ENCODE measurements around the gene RNF130. TPM values are rescaled to one million over a fixed set of nuclear protein-coding genes. Genes with fewer than 3 reads are reported as not detected.

RNF130 gene
- total RNA-seq, 1 donor from 2014 or later = 7.7 TPM

DNA sequence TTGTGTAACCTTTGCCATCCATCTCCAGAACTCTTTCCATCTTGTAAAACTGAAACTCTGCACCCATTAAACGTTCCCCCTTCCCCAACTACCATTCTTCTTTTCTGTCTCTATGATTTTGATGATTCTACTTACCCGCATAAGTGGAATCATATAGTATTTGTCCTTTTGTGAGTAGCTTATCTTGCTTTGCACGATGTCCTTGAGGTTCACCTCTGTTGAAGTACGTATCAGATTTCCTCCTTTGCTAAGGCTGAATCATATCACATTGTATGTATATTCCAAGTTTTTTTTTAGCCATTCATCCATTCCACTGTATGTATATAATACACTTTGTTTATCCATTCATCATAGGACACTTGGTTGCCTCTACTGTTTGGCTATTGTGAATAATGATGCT is 2.9 kb upstream of the RNF130 start:
- no peak for DNase-seq (ENCODE audit: low spot score)
- H3K27ac Mint-ChIP-seq = no peak overlapping the region
- H3K36me3 Mint-ChIP-seq (ENCODE audit: low read depth) = peaks cover 5% of the 10 kb centered on the region
- peaks cover 37% of the 10 kb centered on the region for H3K27me3 Mint-ChIP-seq (ENCODE audit: insufficient read depth)
- no peak overlapping the region for H3K4me3 Mint-ChIP-seq
- peaks cover 12% of the 10 kb centered on the region for H3K9me3 Mint-ChIP-seq
- H3K4me1 Mint-ChIP-seq (ENCODE audit: low read depth) = peaks cover 5% of the 10 kb centered on the region
- intact Hi-C loops (cut with micrococcal nuclease) = loop anchor here (5.0 kb wide), 7 partner anchors 167 to 1447 kb away; partner anchors contain the start of genes CLK4, MAPK9, RUFY1 and TBC1D9B

DNA sequence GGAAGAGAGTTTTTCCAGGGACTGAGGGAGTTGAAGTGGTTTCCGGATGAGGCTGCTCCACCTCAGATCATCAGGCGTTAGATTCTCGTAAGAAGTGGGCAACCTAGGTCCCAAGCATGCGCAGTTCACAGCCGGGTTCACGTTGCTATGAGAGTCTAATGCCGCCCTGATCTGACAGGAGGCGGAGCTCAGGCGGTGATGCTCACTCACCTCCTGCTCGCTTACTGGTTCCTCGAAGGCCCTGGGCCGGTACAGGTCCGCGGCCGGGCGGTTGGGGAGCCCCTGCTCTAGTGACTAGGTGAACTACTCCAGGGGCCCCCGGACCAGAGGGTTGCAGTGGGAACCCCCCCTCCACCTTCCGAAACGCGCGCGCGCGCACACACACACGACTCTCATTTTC is 997 bp upstream of the RNF130 start:
- Mint-ChIP-seq H3K9me3 (peaks cover 12% of the 10 kb centered on the region), H3K27me3 (ENCODE audit: insufficient read depth) (peaks cover 40% of the 10 kb centered on the region), H3K36me3 (ENCODE audit: low read depth) (peaks cover 5% of the 10 kb centered on the region), H3K4me3 (peak overlapping the region; percentile 68), H3K27ac (no peak overlapping the region), H3K4me1 (ENCODE audit: low read depth) (peaks cover 5% of the 10 kb centered on the region)
- intact Hi-C loops (cut with micrococcal nuclease) = loop anchor here (1.0 to 5.0 kb wide), 8 partner anchors 165 to 1445 kb away; partner anchors contain the start of genes CLK4, MAPK9, MRNIP and RUFY1
- DNase-seq (ENCODE audit: low spot score) = no peak

DNA sequence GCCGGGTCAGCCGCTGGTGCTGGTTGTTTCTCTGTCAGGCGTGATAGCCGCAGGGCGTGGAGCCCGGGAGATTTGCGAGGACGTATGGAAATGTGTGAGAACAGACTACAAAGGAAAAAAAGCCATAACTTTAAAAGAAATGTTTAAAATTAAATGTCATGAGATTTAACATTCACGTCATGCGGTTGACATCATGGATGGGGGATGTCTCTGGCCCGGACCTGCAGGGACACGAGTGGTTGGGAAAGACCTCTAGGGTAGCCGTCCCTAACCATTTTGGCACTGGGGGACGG is 643 bp upstream of the RNF130 start:
- no peak for DNase-seq (ENCODE audit: low spot score)
- H3K36me3 Mint-ChIP-seq (ENCODE audit: low read depth) = peaks cover 5% of the 10 kb centered on the region
- peak overlapping the region; percentile 68 for H3K4me3 Mint-ChIP-seq
- peaks cover 12% of the 10 kb centered on the region for H3K9me3 Mint-ChIP-seq
- H3K4me1 Mint-ChIP-seq (ENCODE audit: low read depth) = peaks cover 5% of the 10 kb centered on the region
- peaks cover 41% of the 10 kb centered on the region for H3K27me3 Mint-ChIP-seq (ENCODE audit: insufficient read depth)
- peak overlapping the region; percentile 50 for H3K27ac Mint-ChIP-seq
- intact Hi-C loops (cut with micrococcal nuclease) = loop anchor here (1.0 to 5.0 kb wide), 8 partner anchors 165 to 1445 kb away; partner anchors contain the start of genes CLK4, MAPK9, MRNIP and RUFY1

DNA sequence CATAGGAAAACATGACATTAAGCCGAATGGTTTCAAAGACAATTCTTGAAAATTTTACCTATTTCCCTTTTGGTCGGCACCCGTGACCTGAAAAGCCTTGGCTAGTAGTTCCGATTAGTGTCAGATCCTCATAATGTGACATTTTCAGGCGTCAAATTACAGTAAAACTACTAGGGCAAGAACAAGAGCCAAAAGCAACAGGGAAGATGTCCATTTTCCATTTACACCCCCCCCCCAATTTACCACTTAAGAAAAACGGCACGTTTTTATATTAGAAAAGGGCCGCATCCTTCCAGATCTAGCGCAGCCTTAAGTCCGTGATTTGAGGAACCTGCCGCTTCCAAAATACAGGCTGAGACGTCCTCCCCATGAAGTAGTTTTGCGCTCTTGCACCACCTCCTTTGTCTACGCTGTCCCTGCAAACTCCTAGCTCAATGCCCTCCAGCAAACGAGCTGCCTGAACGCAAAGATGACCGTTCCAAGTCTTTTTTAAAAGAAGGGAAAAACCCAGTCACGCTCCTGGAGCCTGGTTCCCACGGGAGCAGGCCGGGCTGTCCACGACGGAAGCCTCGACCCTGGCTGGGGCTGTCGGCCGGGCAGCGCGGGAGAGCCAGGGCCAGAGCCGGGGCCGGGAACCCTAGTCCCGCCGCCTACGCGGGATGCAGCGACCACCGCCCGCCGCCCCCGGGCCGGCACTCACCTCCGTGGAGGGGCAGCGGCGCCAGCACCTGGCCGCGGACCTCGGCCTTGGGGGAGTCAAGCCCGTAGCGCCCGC is 616 bp downstream of the RNF130 start:
- H3K4me1 Mint-ChIP-seq (ENCODE audit: low read depth) = peaks cover 5% of the 10 kb centered on the region
- no peak for DNase-seq (ENCODE audit: low spot score)
- intact Hi-C loops (cut with micrococcal nuclease) = loop anchor here (1.0 to 5.0 kb wide), 8 partner anchors 19 to 1444 kb away; partner anchors contain the start of genes CLK4, MAPK9, RUFY1 and TBC1D9B
- peak overlapping the region; percentile 45 for H3K27ac Mint-ChIP-seq
- peak overlapping the region; percentile 82 for H3K4me3 Mint-ChIP-seq
- peaks cover 5% of the 10 kb centered on the region for H3K36me3 Mint-ChIP-seq (ENCODE audit: low read depth)
- H3K27me3 Mint-ChIP-seq (ENCODE audit: insufficient read depth) = peaks cover 39% of the 10 kb centered on the region
- peaks cover 12% of the 10 kb centered on the region for H3K9me3 Mint-ChIP-seq

DNA sequence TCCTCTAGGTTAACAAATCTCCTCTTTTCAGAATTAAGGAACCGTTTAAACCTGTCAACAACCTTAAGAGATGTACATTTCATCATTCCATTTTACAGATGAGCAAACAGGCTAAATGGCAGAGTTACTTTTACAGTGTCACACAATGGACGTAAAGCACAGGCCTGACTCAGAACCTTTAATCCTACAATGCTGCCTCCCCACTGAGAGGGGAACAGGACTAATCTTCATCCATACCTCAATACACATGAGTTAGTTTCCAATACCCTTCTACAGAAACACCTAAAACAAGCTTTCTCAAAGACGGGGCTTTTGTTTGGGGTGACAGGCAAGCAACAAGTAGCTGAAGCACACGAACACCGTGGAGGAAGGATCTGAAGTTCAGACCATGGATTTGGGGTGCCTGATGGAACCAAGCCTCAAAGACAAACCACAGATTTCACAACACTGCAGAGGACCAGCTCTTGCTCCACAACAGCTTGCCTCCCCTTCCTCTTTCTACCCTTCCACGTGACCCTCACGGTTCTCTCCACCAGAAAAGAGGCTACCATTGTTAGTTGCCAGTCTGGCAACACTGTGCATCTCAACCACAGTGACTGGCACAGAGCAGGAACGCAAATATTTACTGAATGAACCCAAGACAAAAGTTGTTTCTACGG is 1.8 kb downstream of the RNF130 start:
- peaks cover 5% of the 10 kb centered on the region for H3K4me1 Mint-ChIP-seq (ENCODE audit: low read depth)
- no peak overlapping the region for H3K27ac Mint-ChIP-seq
- peaks cover 41% of the 10 kb centered on the region for H3K27me3 Mint-ChIP-seq (ENCODE audit: insufficient read depth)
- DNase-seq (ENCODE audit: low spot score) = no peak
- intact Hi-C loops (cut with micrococcal nuclease) = loop anchor here (5.0 kb wide), 7 partner anchors 162 to 1442 kb away; partner anchors contain the start of genes CLK4, MAPK9, RUFY1 and TBC1D9B
- H3K9me3 Mint-ChIP-seq = peaks cover 12% of the 10 kb centered on the region
- peak overlapping the region; percentile 32 for H3K4me3 Mint-ChIP-seq
- H3K36me3 Mint-ChIP-seq (ENCODE audit: low read depth) = peaks cover 5% of the 10 kb centered on the region

DNA sequence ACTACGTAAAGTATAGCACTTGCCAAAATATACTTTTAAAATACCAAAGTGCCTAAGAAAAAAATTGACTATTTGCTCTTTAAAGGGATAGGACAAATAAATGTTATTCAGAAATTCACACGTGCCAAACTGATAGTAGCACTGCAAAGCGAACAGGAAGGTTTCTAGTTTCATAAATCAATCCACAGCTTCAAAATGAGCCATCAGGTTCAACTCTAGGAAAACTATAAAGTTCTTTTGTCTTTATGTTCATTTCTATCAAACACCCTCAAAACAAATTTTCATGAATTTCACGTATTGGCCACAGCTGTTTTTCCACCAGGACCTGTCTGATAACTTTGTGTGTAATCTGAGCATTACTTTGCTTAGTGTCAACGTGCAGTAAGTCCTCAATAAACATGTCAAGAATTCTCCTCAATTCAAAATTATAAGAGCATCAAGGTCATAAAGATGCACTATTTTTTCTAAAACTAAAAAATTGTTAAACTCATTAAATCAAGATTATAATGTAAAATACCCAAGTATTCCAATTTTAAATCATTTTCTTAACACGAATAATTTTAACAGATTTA is 3.0 kb downstream of the RNF130 start:
- no peak for DNase-seq (ENCODE audit: low spot score)

DNA sequence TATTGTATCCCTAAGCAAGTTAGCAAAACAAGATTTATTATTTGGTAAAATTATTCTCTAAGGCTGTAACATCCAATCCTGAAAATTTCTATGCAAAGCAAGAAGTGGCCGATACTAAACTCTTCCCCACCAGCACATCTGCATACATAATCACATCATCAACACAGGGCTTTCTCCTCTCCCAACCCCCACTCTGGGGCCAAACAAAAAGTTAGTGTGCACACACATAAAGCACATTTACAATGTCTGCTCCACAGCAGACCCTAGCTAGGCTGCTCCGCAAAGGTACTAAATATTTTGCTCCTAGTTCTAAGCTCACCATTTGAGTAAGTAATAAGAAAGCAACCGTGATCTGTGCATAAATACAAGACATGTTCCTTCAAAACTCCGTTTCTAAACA is 3.6 kb downstream of the RNF130 start:
- H3K4me3 Mint-ChIP-seq = no peak overlapping the region
- peaks cover 8% of the 10 kb centered on the region for H3K9me3 Mint-ChIP-seq
- no peak for DNase-seq (ENCODE audit: low spot score)
- H3K27ac Mint-ChIP-seq = no peak overlapping the region
- H3K36me3 Mint-ChIP-seq (ENCODE audit: low read depth) = peaks cover 2% of the 10 kb centered on the region
- peaks cover 5% of the 10 kb centered on the region for H3K4me1 Mint-ChIP-seq (ENCODE audit: low read depth)
- intact Hi-C loops (cut with micrococcal nuclease) = no loop called here
- peaks cover 45% of the 10 kb centered on the region for H3K27me3 Mint-ChIP-seq (ENCODE audit: insufficient read depth)

More for the DNA sequence above, 3.0 kb downstream of the RNF130 start:
- peaks cover 41% of the 10 kb centered on the region for H3K27me3 Mint-ChIP-seq (ENCODE audit: insufficient read depth)
- H3K4me1 Mint-ChIP-seq (ENCODE audit: low read depth) = peaks cover 5% of the 10 kb centered on the region
- H3K27ac Mint-ChIP-seq = no peak overlapping the region
- intact Hi-C loops (cut with micrococcal nuclease) = no loop called here
- H3K36me3 Mint-ChIP-seq (ENCODE audit: low read depth) = peaks cover 4% of the 10 kb centered on the region
- no peak overlapping the region for H3K4me3 Mint-ChIP-seq
- peaks cover 10% of the 10 kb centered on the region for H3K9me3 Mint-ChIP-seq

DNA sequence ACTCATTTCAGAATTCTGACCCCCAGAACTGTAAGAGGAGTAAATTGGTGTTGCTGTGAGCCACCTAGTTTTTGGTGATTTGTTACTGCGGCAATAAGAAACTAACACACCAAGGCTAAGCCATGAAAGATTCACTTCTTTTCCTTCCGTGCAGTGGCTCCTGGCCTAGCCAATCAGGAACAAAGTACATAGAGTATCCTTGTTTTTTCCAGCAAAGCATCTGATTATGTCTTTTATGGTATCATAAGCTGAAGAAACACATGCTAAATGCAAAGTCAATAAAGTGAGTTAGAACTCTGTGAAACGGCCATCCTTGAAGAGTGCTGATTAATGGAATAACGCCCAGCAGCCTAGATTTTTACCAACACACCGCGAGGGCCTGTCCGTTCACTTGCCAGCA is 11.4 kb downstream of the RNF130 start:
- no peak overlapping the region for H3K4me3 Mint-ChIP-seq
- peaks cover 12% of the 10 kb centered on the region for H3K27me3 Mint-ChIP-seq (ENCODE audit: insufficient read depth)
- intact Hi-C loops (cut with micrococcal nuclease) = no loop called here

DNA sequence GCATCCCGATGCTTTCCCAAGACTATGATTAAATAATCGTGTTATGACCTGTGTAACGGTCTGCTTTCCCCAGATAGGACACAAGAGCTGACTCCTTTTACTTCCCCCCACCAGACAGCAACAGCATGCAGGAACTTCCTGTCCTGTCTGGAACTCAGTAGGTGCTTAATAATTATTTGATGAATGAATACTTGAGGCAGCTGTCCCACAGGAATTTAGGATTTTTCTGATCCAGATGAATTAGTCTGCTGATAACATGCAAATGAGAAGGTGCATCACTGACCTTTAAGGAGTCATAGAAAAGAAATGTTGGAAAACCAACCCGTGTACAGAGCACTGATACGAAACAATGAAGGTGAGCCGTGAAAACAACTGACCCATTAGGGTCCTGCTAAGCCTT is 12.2 kb downstream of the RNF130 start:
- Mint-ChIP-seq H3K4me3 (no peak overlapping the region), H3K27me3 (ENCODE audit: insufficient read depth) (peaks cover 8% of the 10 kb centered on the region), H3K27ac (no peak overlapping the region), H3K36me3 (ENCODE audit: low read depth) (no peaks in the 10 kb centered on the region), H3K4me1 (ENCODE audit: low read depth) (no peaks in the 10 kb centered on the region), H3K9me3 (no peaks in the 10 kb centered on the region)
- DNase-seq (ENCODE audit: low spot score) = no peak
- intact Hi-C loops (cut with micrococcal nuclease) = no loop called here

More for the DNA sequence above, 11.4 kb downstream of the RNF130 start:
- Mint-ChIP-seq H3K36me3 (ENCODE audit: low read depth) (no peaks in the 10 kb centered on the region), H3K9me3 (no peaks in the 10 kb centered on the region), H3K27ac (no peak overlapping the region), H3K4me1 (ENCODE audit: low read depth) (no peaks in the 10 kb centered on the region)
- no peak for DNase-seq (ENCODE audit: low spot score)

DNA sequence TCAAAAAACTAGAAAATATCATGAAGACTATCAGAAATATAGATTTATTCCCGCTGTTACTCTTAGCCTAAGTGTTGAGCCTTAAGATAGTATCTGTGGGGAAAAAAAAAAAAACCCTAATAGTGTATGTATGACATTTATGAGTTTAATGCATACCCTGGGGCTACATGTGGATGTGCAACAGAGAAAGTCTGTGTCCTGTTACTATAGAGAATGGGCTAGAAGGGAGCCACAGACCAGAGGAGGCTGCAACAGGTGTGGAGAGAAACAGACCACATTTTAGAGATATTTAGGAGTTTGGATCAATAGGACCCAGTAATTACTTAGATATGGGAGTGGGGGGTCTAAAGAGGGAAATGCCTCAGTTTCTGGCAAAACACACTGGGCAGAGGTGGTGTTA is 15.4 kb downstream of the RNF130 start:
- no peaks in the 10 kb centered on the region for H3K36me3 Mint-ChIP-seq (ENCODE audit: low read depth)
- no peak overlapping the region for H3K27ac Mint-ChIP-seq
- intact Hi-C loops (cut with micrococcal nuclease) = no loop called here
- no peaks in the 10 kb centered on the region for H3K27me3 Mint-ChIP-seq (ENCODE audit: insufficient read depth)
- DNase-seq (ENCODE audit: low spot score) = no peak
- H3K4me1 Mint-ChIP-seq (ENCODE audit: low read depth) = no peaks in the 10 kb centered on the region
- H3K4me3 Mint-ChIP-seq = no peak overlapping the region
- H3K9me3 Mint-ChIP-seq = no peaks in the 10 kb centered on the region

DNA sequence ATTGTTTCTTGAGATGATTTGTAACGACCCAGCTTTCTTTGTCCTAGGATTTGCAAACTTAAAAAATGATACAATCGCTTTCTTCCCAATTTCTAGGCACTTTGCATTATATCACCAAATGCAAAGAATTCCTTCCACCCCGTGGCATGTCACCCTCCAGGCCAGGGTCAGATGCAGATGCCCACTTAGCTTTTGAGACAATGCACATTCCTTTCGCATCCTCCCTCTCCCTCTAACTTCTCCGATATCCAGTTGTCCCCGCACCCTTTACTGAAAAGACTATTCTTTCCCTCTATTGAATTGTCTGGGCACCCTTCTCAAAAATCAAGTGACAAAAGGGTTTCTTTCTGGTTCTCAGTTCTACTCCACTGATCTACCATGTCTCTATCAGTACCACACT is 17.3 kb downstream of the RNF130 start:
- no peak overlapping the region for H3K27ac Mint-ChIP-seq
- no peaks in the 10 kb centered on the region for H3K4me1 Mint-ChIP-seq (ENCODE audit: low read depth)
- no peaks in the 10 kb centered on the region for H3K36me3 Mint-ChIP-seq (ENCODE audit: low read depth)
- H3K27me3 Mint-ChIP-seq (ENCODE audit: insufficient read depth) = no peaks in the 10 kb centered on the region
- DNase-seq (ENCODE audit: low spot score) = no peak
- H3K4me3 Mint-ChIP-seq = no peak overlapping the region
- H3K9me3 Mint-ChIP-seq = no peaks in the 10 kb centered on the region
- intact Hi-C loops (cut with micrococcal nuclease) = no loop called here

DNA sequence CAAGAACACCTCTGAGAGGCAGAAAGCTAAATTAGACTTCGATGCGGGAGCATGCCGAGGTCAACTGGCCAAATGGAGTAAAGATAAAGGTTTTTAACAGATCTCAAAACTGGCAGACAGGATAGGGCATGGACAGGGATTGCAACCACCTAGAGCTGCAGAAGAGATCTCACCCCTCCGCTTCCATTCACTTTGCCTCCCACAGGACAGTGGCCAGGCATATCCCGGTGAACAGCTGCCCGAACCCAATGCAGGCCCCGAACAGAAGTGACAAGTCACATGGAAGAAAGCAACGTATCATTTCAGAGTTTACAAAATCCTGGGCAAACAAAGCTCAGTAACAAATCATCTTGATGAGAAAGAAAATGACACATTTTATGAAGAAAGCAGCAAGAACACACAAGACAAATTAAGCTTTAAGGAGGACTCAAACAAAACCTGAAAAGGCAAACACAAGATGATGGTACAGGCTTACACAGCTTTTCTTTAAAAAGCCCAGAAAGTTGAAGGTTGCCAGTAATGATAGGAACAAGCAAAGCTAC is 18.4 kb downstream of the RNF130 start:
- no peaks in the 10 kb centered on the region for H3K4me1 Mint-ChIP-seq (ENCODE audit: low read depth)
- no peak for DNase-seq (ENCODE audit: low spot score)
- no peaks in the 10 kb centered on the region for H3K9me3 Mint-ChIP-seq
- intact Hi-C loops (cut with micrococcal nuclease) = no loop called here
- H3K27ac Mint-ChIP-seq = no peak overlapping the region
- no peak overlapping the region for H3K4me3 Mint-ChIP-seq
- H3K27me3 Mint-ChIP-seq (ENCODE audit: insufficient read depth) = no peaks in the 10 kb centered on the region
- no peaks in the 10 kb centered on the region for H3K36me3 Mint-ChIP-seq (ENCODE audit: low read depth)
